Liver (tissue), 9 donors: ENCODE data around the gene TBCD. TPM values are rescaled to one million over a fixed set of nuclear protein-coding genes. Genes with fewer than 3 reads are reported as not detected.

Source experiments
- DNase-seq: peaks from one replicate; pipeline ENCODE4 v3.0.0-alpha.2; 2017; ENCODE audit warnings: low spot score
- H3K27ac ChIP-seq, 2 donors: one replicate each; pipeline ENCODE4 v1.7.0; 2013; ENCODE audit warnings: inconsistent platforms in 2 of 2, low read length in 2 of 2, control low read depth in 1 of 2, low read depth in 1 of 2, mild to moderate bottlenecking in 1 of 2
- H3K27me3 ChIP-seq, 4 donors: one replicate each; pipeline versions ENCODE4 v1.6.1 to v1.7.0; 2013; ENCODE audit warnings: low read length in 3 of 4, inconsistent platforms in 1 of 4, mild to moderate bottlenecking in 1 of 4, moderate library complexity in 1 of 4; ENCODE audit not compliant: control insufficient read depth in 4 of 4, insufficient read depth in 4 of 4
- H3K36me3 ChIP-seq, 4 donors: one replicate each; pipeline versions ENCODE4 v1.6.1 to v1.7.0; 2013; ENCODE audit warnings: low read length in 3 of 4, mild to moderate bottlenecking in 3 of 4, low read depth in 1 of 4, moderate library complexity in 1 of 4; ENCODE audit not compliant: control insufficient read depth in 4 of 4, insufficient read depth in 3 of 4
- H3K4me1 ChIP-seq, 4 donors: one replicate each; pipeline versions ENCODE4 v1.6.1 to v1.7.0; 2013; ENCODE audit warnings: low read length in 3 of 4, mild to moderate bottlenecking in 3 of 4, moderate library complexity in 1 of 4; ENCODE audit not compliant: control insufficient read depth in 4 of 4, insufficient read depth in 4 of 4
- H3K4me3 ChIP-seq, 3 donors: one replicate each; pipeline versions ENCODE4 v1.6.1 to v1.7.0; 2013; ENCODE audit warnings: low read length in 3 of 3, control low read depth in 1 of 3, low read depth in 1 of 3, mild to moderate bottlenecking in 1 of 3
- H3K9ac ChIP-seq, 2 donors: one replicate each; pipeline ENCODE4 v1.7.0; 2013; ENCODE audit warnings: low read length in 2 of 2, mild to moderate bottlenecking in 2 of 2, moderate library complexity in 2 of 2, control low read depth in 1 of 2, low read depth in 1 of 2
- H3K9me3 ChIP-seq, 4 donors: one replicate each; pipeline versions ENCODE4 v1.6.1 to v1.7.0; 2013; ENCODE audit warnings: low read length in 3 of 4; ENCODE audit not compliant: control insufficient read depth in 4 of 4
- ATF3 ChIP-seq: IDR thresholded peaks from 2 replicates; pipeline ENCODE4 v1.6.1; 2016; ENCODE audit warnings: antibody characterized with exemption
- EGR1 ChIP-seq, 2 donors: IDR thresholded peaks; 2 replicates each; pipeline ENCODE4 v1.6.1; 2016 to 2018; ENCODE audit warnings: antibody characterized with exemption in 2 of 2, low read depth in 2 of 2
- FOXA1 ChIP-seq: IDR thresholded peaks from 2 replicates; pipeline ENCODE4 v1.6.1; 2016; ENCODE audit warnings: antibody characterized with exemption
- FOXA2 ChIP-seq: IDR thresholded peaks from 2 replicates; pipeline ENCODE4 v1.6.1; 2016; ENCODE audit warnings: antibody characterized with exemption
- GABPA ChIP-seq, 2 donors: IDR thresholded peaks in 1 of 2; conservative IDR thresholded peaks in 1 of 2; 2 replicates each; pipeline ENCODE4 v1.6.1; 2016; ENCODE audit warnings: antibody characterized with exemption in 2 of 2, mild to moderate bottlenecking in 1 of 2, moderate library complexity in 1 of 2
- HNF4A ChIP-seq, 2 donors: conservative IDR thresholded peaks; 2 replicates each; pipeline ENCODE4 v1.6.1; 2016; ENCODE audit warnings: antibody characterized with exemption in 2 of 2, mild to moderate bottlenecking in 2 of 2
- JUND ChIP-seq, 2 donors: IDR thresholded peaks; 2 replicates each; pipeline ENCODE4 v1.6.1; 2016; ENCODE audit warnings: antibody characterized with exemption in 2 of 2
- NR2F2 ChIP-seq: IDR thresholded peaks from 2 replicates; pipeline ENCODE4 v1.6.1; 2016; ENCODE audit warnings: antibody characterized with exemption
- RAD21 ChIP-seq, 2 donors: IDR thresholded peaks; 2 replicates each; pipeline ENCODE4 v1.6.1; 2016; ENCODE audit warnings: antibody characterized with exemption in 2 of 2, mild to moderate bottlenecking in 2 of 2
- RXRA ChIP-seq, 2 donors: IDR thresholded peaks; 2 replicates each; pipeline ENCODE4 v1.6.1; 2017 to 2018; ENCODE audit warnings: antibody characterized with exemption in 2 of 2, mild to moderate bottlenecking in 1 of 2
- SP1 ChIP-seq: IDR thresholded peaks from 2 replicates; pipeline ENCODE4 v1.6.1; 2018; ENCODE audit warnings: antibody characterized with exemption, mild to moderate bottlenecking
- TAF1 ChIP-seq: conservative IDR thresholded peaks from 2 replicates; pipeline ENCODE4 v1.6.1; 2016; ENCODE audit warnings: antibody characterized with exemption, mild to moderate bottlenecking
- ZBTB33 ChIP-seq: IDR thresholded peaks from 2 replicates; pipeline ENCODE4 v1.6.1; 2016; ENCODE audit warnings: antibody characterized with exemption
- WGBS: extraction: QIAGEN DNeasy Blood & Tissue Kit; methylation state at CpG from one replicate; pipeline ENCODE4 v1.1.7; 2013; 5-methylcytosine and 5-hydroxymethylcytosine counted together
- polyA plus RNA-seq, 2 donors: library from polyadenylated mRNA; stranded (reverse) in 1 of 2; unstranded in 1 of 2; fragments of 200-250 nt in 1 of 2; fragments of >200 nt in 1 of 2; fragmentation: Nextera tagmentation in 1 of 2; extraction: Ambion mirVana in 1 of 2; gene quantifications; one replicate each; pipeline versions ENCODE4 v1.2.1 to v1.2.3, GENCODE V29; 2013 to 2015
- total RNA-seq, 2 donors: library from RNA; depleted of rRNA; stranded (reverse); fragments of >200 nt; gene quantifications; one replicate each; pipeline ENCODE4 v1.2.3, GENCODE V29; 2014
- TF ChIP-seq, protein P1 (sequence below): fragments of 150-350 bp; IDR thresholded peaks from 2 replicates; pipeline ENCODE4 v1.5.1; 2017; ENCODE audit warnings: improper control_type of control experiment, low read depth, low read length; ENCODE audit not compliant: missing input control
- donor health status: healthy.
- donor health status: healthy.
- donor health status: healthy.
- donor health status: healthy.
- donor health status: healthy.

Gene TBCD
- total and polyA plus RNA-seq, 4 donors: 29.8 to 42.2 (median 33.0) TPM

- WGBS: 90% methylated on average over 18 of the region's 18 CpGs
- no peak for DNase-seq
- Histone ChIP-seq H3K27me3 (no peaks in the 10 kb centered on the region), H3K27ac (no peak overlapping the region), H3K4me1 (peaks cover 3 to 12% (median 8%) of the 10 kb centered on the region in 4 donors), H3K4me3 (no peak overlapping the region), H3K9ac (no peak overlapping the region), H3K9me3 (no peaks in the 10 kb centered on the region), H3K36me3 (no peaks in the 10 kb centered on the region)
- TF ChIP-seq TAF1 (no peak), FOXA2 (no peak)
These were observed 46.1 kb upstream of the TBCD start for GRCh38 chr17:82705756-82706155.

- no peak overlapping the region for H3K9ac ChIP-seq
- 74% methylated on average over 9 of the region's 9 CpGs for WGBS
- no peak for TF ChIP-seq GABPA (IDR thresholded peaks at IDR 0.05 in 1 of 2, conservative IDR thresholded peaks at IDR 0.05 in 1 of 2)
- TF ChIP-seq HNF4A (conservative IDR thresholded peaks at IDR 0.05): no peak
- no peak for TF ChIP-seq ATF3
- TF ChIP-seq ZBTB33: no peak
- no peak for TF ChIP-seq NR2F2
- TF ChIP-seq, protein P1, sequence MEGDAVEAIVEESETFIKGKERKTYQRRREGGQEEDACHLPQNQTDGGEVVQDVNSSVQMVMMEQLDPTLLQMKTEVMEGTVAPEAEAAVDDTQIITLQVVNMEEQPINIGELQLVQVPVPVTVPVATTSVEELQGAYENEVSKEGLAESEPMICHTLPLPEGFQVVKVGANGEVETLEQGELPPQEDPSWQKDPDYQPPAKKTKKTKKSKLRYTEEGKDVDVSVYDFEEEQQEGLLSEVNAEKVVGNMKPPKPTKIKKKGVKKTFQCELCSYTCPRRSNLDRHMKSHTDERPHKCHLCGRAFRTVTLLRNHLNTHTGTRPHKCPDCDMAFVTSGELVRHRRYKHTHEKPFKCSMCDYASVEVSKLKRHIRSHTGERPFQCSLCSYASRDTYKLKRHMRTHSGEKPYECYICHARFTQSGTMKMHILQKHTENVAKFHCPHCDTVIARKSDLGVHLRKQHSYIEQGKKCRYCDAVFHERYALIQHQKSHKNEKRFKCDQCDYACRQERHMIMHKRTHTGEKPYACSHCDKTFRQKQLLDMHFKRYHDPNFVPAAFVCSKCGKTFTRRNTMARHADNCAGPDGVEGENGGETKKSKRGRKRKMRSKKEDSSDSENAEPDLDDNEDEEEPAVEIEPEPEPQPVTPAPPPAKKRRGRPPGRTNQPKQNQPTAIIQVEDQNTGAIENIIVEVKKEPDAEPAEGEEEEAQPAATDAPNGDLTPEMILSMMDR: no peak
- no peak for TF ChIP-seq FOXA2
- no peak for DNase-seq
- H3K4me1 ChIP-seq: peaks cover 3 to 8% (median 6%) of the 10 kb centered on the region in 4 donors
- no peaks in the 10 kb centered on the region for H3K36me3 ChIP-seq
- H3K27ac ChIP-seq: no peak overlapping the region
- H3K4me3 ChIP-seq: no peak overlapping the region
- no peaks in the 10 kb centered on the region for H3K9me3 ChIP-seq
- no peaks in the 10 kb centered on the region for H3K27me3 ChIP-seq
These were observed 42.7 kb upstream of the TBCD start for GRCh38 chr17:82709024-82709675.

DNA sequence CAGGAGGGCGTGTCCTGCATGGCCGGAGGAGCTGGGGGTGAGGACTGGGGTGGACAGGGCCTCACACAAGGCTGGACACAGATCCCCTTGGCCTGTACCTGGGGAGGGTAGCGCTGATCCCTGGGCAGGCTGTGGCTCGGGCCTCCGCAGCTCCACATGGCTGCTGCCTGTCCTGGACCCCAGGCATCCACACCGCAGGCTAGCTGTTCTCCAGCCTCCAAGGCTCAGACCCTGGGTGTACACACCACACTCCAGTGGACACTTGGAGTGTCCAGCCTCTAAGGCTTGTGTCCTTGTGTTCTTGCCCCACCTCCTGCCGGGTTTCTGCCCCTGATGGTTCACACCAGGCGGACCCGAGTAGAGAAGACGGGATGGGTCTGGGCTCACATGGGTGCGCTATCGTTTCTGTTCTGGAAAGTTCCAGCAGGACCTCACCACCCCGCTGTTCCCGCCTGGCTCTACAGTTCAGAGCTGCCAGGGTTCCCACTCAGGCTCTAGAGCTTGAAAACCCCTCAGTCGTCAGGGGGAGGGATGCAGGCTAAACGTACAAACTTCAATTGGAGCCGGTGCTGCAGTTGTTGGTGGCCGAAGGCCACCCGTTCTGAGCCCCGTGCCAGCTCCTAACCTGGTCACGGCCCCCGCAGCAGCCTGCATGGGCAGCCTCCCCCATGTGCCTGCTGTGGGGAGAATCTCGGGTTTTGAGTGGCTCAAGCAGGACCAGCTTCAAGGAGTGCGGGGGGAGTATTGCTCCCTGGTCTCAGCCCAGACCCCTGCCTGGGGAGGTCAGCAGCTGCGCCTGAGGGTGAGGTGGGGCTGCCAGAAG is 42.0 kb upstream of the TBCD start:
- no peak overlapping the region for H3K27ac ChIP-seq
- 89% methylated on average over 25 of the region's 25 CpGs for WGBS
- H3K9me3 ChIP-seq: no peaks in the 10 kb centered on the region
- TF ChIP-seq EGR1 (IDR thresholded peaks at IDR 0.05; ENCODE audit: low read depth in 2 of 2) (no peak), RAD21 (IDR thresholded peaks at IDR 0.05) (no peak), ZBTB33 (no peak), GABPA (IDR thresholded peaks at IDR 0.05 in 1 of 2, conservative IDR thresholded peaks at IDR 0.05 in 1 of 2) (no peak), JUND (IDR thresholded peaks at IDR 0.05) (no peak), FOXA1 (no peak), SP1 (no peak), RXRA (IDR thresholded peaks at IDR 0.05) (no peak)
- TF ChIP-seq, protein P1: no peak
- H3K4me1 ChIP-seq: peaks cover 0 to under 1% (median under 1%) of the 10 kb centered on the region in 4 donors
- H3K9ac ChIP-seq: no peak overlapping the region
- H3K4me3 ChIP-seq: no peak overlapping the region
- H3K27me3 ChIP-seq: no peaks in the 10 kb centered on the region
- H3K36me3 ChIP-seq: no peaks in the 10 kb centered on the region
- no peak for DNase-seq
